Measurements from ENCODE around the gene CD207.

GRCh38 chr2:70871398-70872211, 36.0 kb upstream of the CD207 start:
- TF ChIP-seq CTCF (IDR thresholded peaks at IDR 0.05) (peak; percentile 74 to 95 (median 84)), POLR2A (IDR thresholded peaks at IDR 0.05) (no peak), EP300 (IDR thresholded peaks at IDR 0.05) (no peak)

All from gastroesophageal sphincter (tissue), 3 donors.